ENCODE data around the gene PRAC2.

PRAC2 gene

GRCh38 chr17:48770954-48771353 is 48.0 kb downstream of the PRAC2 start:
- no peak for DNase-seq
- TF ChIP-seq POLR2A (IDR thresholded peaks at IDR 0.05; ENCODE audit: low read length) = no peak
- TF ChIP-seq GATA1 (IDR thresholded peaks at IDR 0.05; ENCODE audit: low read depth, low read length) = no peak

- DNase-seq = no peak
- TF ChIP-seq GATA1 (IDR thresholded peaks at IDR 0.05; ENCODE audit: low read depth, low read length) = no peak
- TF ChIP-seq POLR2A (IDR thresholded peaks at IDR 0.05; ENCODE audit: low read length) = no peak
Observed at GRCh38 chr17:48773245-48773644, 50.3 kb downstream of the PRAC2 start.
